Neural progenitor cell (in vitro differentiated cells): ENCODE results near the gene CDC42SE2. TPM values are rescaled to one million over a fixed set of nuclear protein-coding genes. Genes with fewer than 3 reads are reported as not detected.

Source experiments
- DNase-seq: peaks from one replicate; pipeline ENCODE4 v3.0.0-alpha.2; 2016; ENCODE audit warnings: low spot score
- H2AFZ ChIP-seq: fragments of 200-600 bp; sonication (generic); replicated peaks from 2 replicates; pipeline ENCODE4 v1.6.1; 2016; ENCODE audit warnings: antibody characterized with exemption
- H3F3A ChIP-seq: fragments of 200-600 bp; sonication (generic); 2 replicates; pipeline ENCODE4 v1.6.1; 2016; ENCODE audit warnings: antibody characterized with exemption, low read depth
- H3K27ac ChIP-seq: fragments of 200-600 bp; sonication (generic); 2 replicates; pipeline ENCODE4 v1.5.1; 2016; ENCODE audit warnings: mild to moderate bottlenecking
- H3K27me3 ChIP-seq: fragments of 200-600 bp; sonication (generic); 2 replicates; pipeline ENCODE4 v1.6.1; 2016; ENCODE audit warnings: mild to moderate bottlenecking, moderate library complexity
- H3K36me3 ChIP-seq: fragments of 200-600 bp; sonication (generic); 2 replicates; pipeline ENCODE4 v1.5.1; 2016
- H3K4me1 ChIP-seq: fragments of 200-600 bp; sonication (generic); 2 replicates; pipeline ENCODE4 v1.6.1; 2016; ENCODE audit warnings: mixed run types
- H3K4me2 ChIP-seq: fragments of 200-600 bp; sonication (generic); 2 replicates; pipeline ENCODE4 v1.6.1; 2016
- H3K4me3 ChIP-seq: fragments of 200-600 bp; sonication (generic); 2 replicates; pipeline ENCODE4 v1.5.1; 2016
- H3K79me2 ChIP-seq: fragments of 200-600 bp; sonication (generic); 2 replicates; pipeline ENCODE4 v1.6.1; 2016; ENCODE audit warnings: low read depth
- H3K9ac ChIP-seq: fragments of 200-600 bp; sonication (generic); 2 replicates; pipeline ENCODE4 v1.6.1; 2016
- H3K9me3 ChIP-seq: fragments of 200-600 bp; sonication (generic); 2 replicates; pipeline ENCODE4 v1.5.1; 2016; ENCODE audit warnings: low read depth
- H4K20me1 ChIP-seq: fragments of 200-600 bp; sonication (generic); 2 replicates; pipeline ENCODE4 v1.6.1; 2016; ENCODE audit warnings: low read depth
- H3K27ac Mint-ChIP-seq: 3 replicates; pipeline ENCODE4 v1.8.0; 2021; ENCODE audit warnings: mixed read lengths
- H3K27me3 Mint-ChIP-seq: 2 replicates; pipeline ENCODE4 v1.8.0; 2022; ENCODE audit warnings: low read depth, mild to moderate bottlenecking, inconsistent platforms, moderate library complexity, mixed read lengths; ENCODE audit not compliant: insufficient read depth
- H3K36me3 Mint-ChIP-seq: 3 replicates; pipeline ENCODE4 v1.8.0; 2021; ENCODE audit warnings: mixed read lengths
- H3K4me1 Mint-ChIP-seq: 3 replicates; pipeline ENCODE4 v1.8.0; 2021; ENCODE audit warnings: mixed read lengths
- H3K4me3 Mint-ChIP-seq: 3 replicates; pipeline ENCODE4 v1.8.0; 2021; ENCODE audit warnings: mild to moderate bottlenecking, moderate library complexity, mixed read lengths
- H3K9me3 Mint-ChIP-seq: 3 replicates; pipeline ENCODE4 v1.8.0; 2020; ENCODE audit warnings: mixed read lengths
- CTCF ChIP-seq: fragments of 200-600 bp; sonication (generic); IDR thresholded peaks from 2 replicates; pipeline ENCODE4 v1.5.1; 2017; ENCODE audit warnings: antibody characterized with exemption, mild to moderate bottlenecking
- EZH2 ChIP-seq: fragments of 200-600 bp; sonication (generic); IDR thresholded peaks from 2 replicates; pipeline ENCODE4 v1.6.1; 2017; ENCODE audit warnings: antibody characterized with exemption, mild to moderate bottlenecking, moderate library complexity
- EZH2phosphoT487 ChIP-seq: fragments of 200-600 bp; sonication (generic); IDR thresholded peaks from 2 replicates; pipeline ENCODE4 v1.6.1; 2017; ENCODE audit warnings: antibody characterized with exemption
- total RNA-seq: library from RNA; depleted of rRNA; stranded (reverse); fragments of >200 nt; gene quantifications from 2 replicates; pipeline ENCODE4 v1.2.3, GENCODE V29; 2015; ENCODE audit warnings: low replicate concordance

The CDC42SE2 gene
- total RNA-seq, 1 donor from 2014 or later, result 79.9 TPM

- Histone ChIP-seq H2AFZ (peak overlapping the region; percentile 68), H3K27ac (no peak overlapping the region), H3K9ac (no peak overlapping the region), H3K79me2 (no peaks in the 10 kb centered on the region), H4K20me1 (no peaks in the 10 kb centered on the region), H3K9me3 (no peaks in the 10 kb centered on the region), H3K4me3 (no peak overlapping the region), H3K4me1 (peaks cover 4% of the 10 kb centered on the region), H3K27me3 (no peaks in the 10 kb centered on the region), H3F3A (no peaks in the 10 kb centered on the region), H3K36me3 (no peaks in the 10 kb centered on the region), H3K4me2 (no peak overlapping the region)
- peak overlapping the region; percentile 57 for H3K27ac Mint-ChIP-seq
- no peaks in the 10 kb centered on the region for H3K27me3 Mint-ChIP-seq
- no peaks in the 10 kb centered on the region for H3K9me3 Mint-ChIP-seq
- no peak for TF ChIP-seq EZH2
- H3K4me3 Mint-ChIP-seq, result no peak overlapping the region
- H3K36me3 Mint-ChIP-seq, result no peaks in the 10 kb centered on the region
- H3K4me1 Mint-ChIP-seq, result peaks cover 5% of the 10 kb centered on the region
- no peak for DNase-seq
These were observed 34.2 kb upstream of the CDC42SE2 start for GRCh38 chr5:131229623-131230022.

- peak; percentile 70 for DNase-seq
- H3K4me3 ChIP-seq, result no peak overlapping the region
These were observed 33.4 kb upstream of the CDC42SE2 start for GRCh38 chr5:131230406-131230805.

GRCh38 chr5:131239686-131240085 is 24.2 kb upstream of the CDC42SE2 start:
- H2AFZ ChIP-seq, result peak overlapping the region; percentile 4
- H3K9me3 ChIP-seq, result no peaks in the 10 kb centered on the region
- DNase-seq, result no peak
- no peaks in the 10 kb centered on the region for H3K27me3 ChIP-seq
- no peaks in the 10 kb centered on the region for H3F3A ChIP-seq
- no peaks in the 10 kb centered on the region for H3K4me1 Mint-ChIP-seq
- no peaks in the 10 kb centered on the region for H3K9me3 Mint-ChIP-seq
- no peak overlapping the region for H3K4me3 ChIP-seq
- no peak overlapping the region for H3K27ac ChIP-seq
- H3K79me2 ChIP-seq, result no peaks in the 10 kb centered on the region
- no peak overlapping the region for H3K27ac Mint-ChIP-seq
- no peaks in the 10 kb centered on the region for H3K36me3 Mint-ChIP-seq
- no peaks in the 10 kb centered on the region for H4K20me1 ChIP-seq
- H3K27me3 Mint-ChIP-seq, result no peaks in the 10 kb centered on the region
- TF ChIP-seq EZH2phosphoT487, result no peak
- TF ChIP-seq CTCF, result no peak
- no peak for TF ChIP-seq EZH2
- H3K4me2 ChIP-seq, result no peak overlapping the region
- no peaks in the 10 kb centered on the region for H3K4me1 ChIP-seq
- no peak overlapping the region for H3K4me3 Mint-ChIP-seq
- H3K9ac ChIP-seq, result no peak overlapping the region
- H3K36me3 ChIP-seq, result no peaks in the 10 kb centered on the region

More at GRCh38 chr5:131230406-131230805, 33.4 kb upstream of the CDC42SE2 start:
- no peak overlapping the region for H3K27ac ChIP-seq
- Mint-ChIP-seq H3K4me1 (peaks cover 5% of the 10 kb centered on the region), H3K27ac (no peak overlapping the region), H3K4me3 (no peak overlapping the region), H3K36me3 (no peaks in the 10 kb centered on the region), H3K27me3 (no peaks in the 10 kb centered on the region), H3K9me3 (no peaks in the 10 kb centered on the region)
- H3K79me2 ChIP-seq, result no peaks in the 10 kb centered on the region
- H3K9ac ChIP-seq, result no peak overlapping the region
- no peaks in the 10 kb centered on the region for H3K36me3 ChIP-seq
- no peaks in the 10 kb centered on the region for H3F3A ChIP-seq
- peak overlapping the region; percentile 82 for H2AFZ ChIP-seq
- peaks cover 4% of the 10 kb centered on the region for H3K4me1 ChIP-seq
- TF ChIP-seq EZH2phosphoT487, result no peak
- no peak for TF ChIP-seq CTCF
- TF ChIP-seq EZH2, result no peak
- H3K9me3 ChIP-seq, result no peaks in the 10 kb centered on the region
- H3K4me2 ChIP-seq, result no peak overlapping the region
- no peaks in the 10 kb centered on the region for H4K20me1 ChIP-seq
- no peaks in the 10 kb centered on the region for H3K27me3 ChIP-seq

- Mint-ChIP-seq H3K36me3 (no peaks in the 10 kb centered on the region), H3K27me3 (no peaks in the 10 kb centered on the region), H3K4me3 (no peak overlapping the region), H3K9me3 (peaks cover 2% of the 10 kb centered on the region), H3K27ac (no peak overlapping the region), H3K4me1 (no peaks in the 10 kb centered on the region)
- H3K27ac ChIP-seq, result no peak overlapping the region
- H3F3A ChIP-seq, result no peaks in the 10 kb centered on the region
- H2AFZ ChIP-seq, result no peak overlapping the region
- no peaks in the 10 kb centered on the region for H3K4me1 ChIP-seq
- no peaks in the 10 kb centered on the region for H4K20me1 ChIP-seq
- DNase-seq, result no peak
- no peaks in the 10 kb centered on the region for H3K79me2 ChIP-seq
- no peaks in the 10 kb centered on the region for H3K27me3 ChIP-seq
- H3K9ac ChIP-seq, result no peak overlapping the region
- no peaks in the 10 kb centered on the region for H3K36me3 ChIP-seq
- TF ChIP-seq CTCF (no peak), EZH2 (no peak), EZH2phosphoT487 (no peak)
- no peak overlapping the region for H3K4me3 ChIP-seq
- no peaks in the 10 kb centered on the region for H3K9me3 ChIP-seq
- H3K4me2 ChIP-seq, result no peak overlapping the region
These were observed 21.1 kb upstream of the CDC42SE2 start for GRCh38 chr5:131242728-131243255.
